ENCODE results near the gene MESP2.

Gene MESP2

GRCh38 chr15:89826671-89827655 is 50.8 kb downstream of the MESP2 start:
- no peak overlapping the region for H3K4me3 Mint-ChIP-seq
- H3K27ac Mint-ChIP-seq: peak overlapping the region in 1 of 2 donors; percentile 19
- H3K9me3 Mint-ChIP-seq: no peaks in the 10 kb centered on the region
- DNase-seq (no peak), ATAC-seq (replicated peaks) (no peak)
- H3K27me3 Mint-ChIP-seq: peaks cover 18 to 24% of the 10 kb centered on the region in 2 donors
- peaks cover 6% of the 10 kb centered on the region for H3K36me3 Mint-ChIP-seq (ENCODE audit: insufficient read depth)
- H3K4me1 Mint-ChIP-seq (ENCODE audit: low read depth in 2 of 2): peaks cover 4 to 7% of the 10 kb centered on the region in 2 donors

GRCh38 chr15:89827829-89828228 is 51.7 kb downstream of the MESP2 start:
- peaks cover 7% of the 10 kb centered on the region for H3K36me3 Mint-ChIP-seq (ENCODE audit: insufficient read depth)
- peaks cover 11 to 15% of the 10 kb centered on the region in 2 donors for H3K27me3 Mint-ChIP-seq
- H3K4me3 Mint-ChIP-seq: no peak overlapping the region
- ATAC-seq (replicated peaks) (no peak), DNase-seq (no peak)
- no peaks in the 10 kb centered on the region for H3K9me3 Mint-ChIP-seq
- peaks cover 4 to 6% of the 10 kb centered on the region in 2 donors for H3K4me1 Mint-ChIP-seq (ENCODE audit: low read depth in 2 of 2)
- H3K27ac Mint-ChIP-seq: peak overlapping the region in 1 of 2 donors; percentile 19
